Stimulated activated naive CD4-positive, alpha-beta T cell treated with Interleukin-2 at 50 U/mL for 16 hours (primary cell): ENCODE data around the gene KRTAP21-2.
"Not testable (repeated sequence)": the region's sequence is repeated elsewhere in the genome, so short reads cannot be mapped to it uniquely, and the experiment has no call there.

Experiments used
- DNase-seq: peaks from one replicate; lab custom pipeline; 2025; lab: John Stamatoyannopoulos, UW

The KRTAP21-2 gene

DNA sequence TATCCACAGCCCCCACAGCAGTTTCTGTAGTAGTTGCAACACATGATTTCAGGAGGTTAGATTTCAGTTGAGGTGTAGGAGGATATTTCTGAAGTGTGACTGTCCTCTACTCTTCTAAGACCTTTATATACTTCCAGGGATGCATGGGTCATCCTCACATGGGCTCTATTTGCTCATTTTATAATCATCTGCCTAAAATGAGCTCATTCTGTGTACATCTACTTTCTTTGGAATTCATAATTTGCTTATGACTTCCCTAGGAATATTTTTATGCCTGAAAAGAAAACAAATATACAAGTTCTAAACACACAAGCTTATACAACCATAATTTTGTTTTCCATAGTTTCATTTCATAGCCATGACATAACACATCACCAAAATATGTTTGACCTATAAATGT, at the start of gene KRTAP21-2:
KRTAP21-2 (minus strand) TSS at position 101 of the 400 bp plus-strand sequence; CDS start at position 44, 57 bp downstream.
- no peak for DNase-seq

DNA sequence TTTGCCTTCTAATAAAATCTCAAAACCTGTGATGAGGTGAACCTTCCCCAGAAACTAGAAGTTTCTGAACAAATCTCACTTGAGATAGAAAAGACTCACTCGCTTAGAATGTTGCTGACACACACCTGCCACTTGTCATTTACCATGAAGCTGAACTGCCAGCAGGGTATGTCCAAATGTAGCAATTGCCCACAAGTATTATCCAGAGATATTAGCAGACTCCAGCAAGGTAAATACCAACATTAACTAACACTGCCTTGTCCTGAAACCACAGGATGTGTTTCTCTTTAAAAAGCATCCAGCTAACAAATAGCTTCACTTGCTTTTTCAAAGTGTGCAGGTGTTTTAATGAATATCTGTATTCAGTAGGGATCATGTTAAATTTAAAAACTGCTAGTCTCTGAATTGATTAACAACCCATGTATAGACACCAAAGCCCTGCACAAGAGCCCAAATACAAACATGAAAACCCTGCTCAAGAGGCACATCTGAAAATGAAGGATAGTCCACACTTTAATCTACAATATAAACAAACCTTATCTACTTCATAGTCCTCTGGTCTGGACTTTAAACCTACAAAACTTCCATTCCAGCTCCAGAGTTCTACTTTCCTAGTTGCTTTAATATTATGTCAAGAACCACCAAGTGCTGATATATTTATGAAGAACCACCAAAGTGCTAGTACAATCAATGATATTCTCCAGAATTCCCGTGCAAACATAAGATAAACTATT, 46.7 kb upstream of the KRTAP21-2 start:
- no peak for DNase-seq

DNA sequence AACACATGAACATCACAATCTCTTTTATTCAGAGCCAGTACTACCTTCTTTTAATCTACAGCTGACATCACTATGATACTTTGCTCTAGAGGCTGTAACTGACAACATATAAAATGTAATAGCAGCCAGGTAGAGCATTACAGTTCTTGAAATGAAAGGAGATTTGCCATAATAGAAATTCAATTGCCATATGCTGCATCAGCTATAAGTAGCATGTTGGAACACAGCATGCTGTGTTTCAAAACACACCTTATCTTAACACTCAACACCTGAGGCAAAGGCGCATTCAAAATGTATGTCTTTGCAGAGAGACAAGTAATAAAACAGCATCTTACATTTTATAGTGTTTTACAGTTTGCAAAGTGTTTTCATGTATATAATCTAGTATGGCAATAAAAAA, 32.2 kb upstream of the KRTAP21-2 start:
- no peak for DNase-seq

DNA sequence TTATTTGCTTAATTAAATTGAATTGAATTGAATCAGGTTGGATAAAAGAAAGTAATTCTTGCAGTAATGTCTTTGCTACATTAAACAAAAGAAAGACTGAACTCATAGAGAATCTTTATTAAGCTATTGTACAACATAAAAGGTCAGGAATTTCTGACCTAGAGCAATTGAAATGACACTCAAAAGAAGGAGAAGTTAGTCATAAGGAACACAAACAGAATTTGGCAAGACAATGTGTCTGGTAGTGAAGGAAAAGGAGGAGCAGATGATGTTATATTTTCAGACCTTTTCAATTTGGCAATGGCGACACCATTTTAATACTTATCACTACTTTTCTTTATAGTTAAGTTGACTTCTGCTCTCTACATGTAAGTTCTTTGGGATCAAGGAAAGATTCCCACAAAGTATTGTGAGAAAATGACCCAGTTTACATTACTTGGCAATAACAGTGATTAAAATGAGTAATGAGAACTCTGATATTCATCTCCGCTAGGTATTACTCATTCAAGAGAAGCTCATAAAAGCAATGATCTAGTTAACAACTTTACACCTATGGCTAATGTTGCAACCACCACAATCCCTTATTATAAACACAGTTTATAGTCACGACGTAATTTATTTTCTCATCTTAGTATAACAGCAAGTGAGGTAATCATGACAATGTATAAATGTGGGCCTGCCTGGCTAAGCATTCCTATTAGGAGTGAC, 22.8 kb upstream of the KRTAP21-2 start:
- no peak for DNase-seq

DNA sequence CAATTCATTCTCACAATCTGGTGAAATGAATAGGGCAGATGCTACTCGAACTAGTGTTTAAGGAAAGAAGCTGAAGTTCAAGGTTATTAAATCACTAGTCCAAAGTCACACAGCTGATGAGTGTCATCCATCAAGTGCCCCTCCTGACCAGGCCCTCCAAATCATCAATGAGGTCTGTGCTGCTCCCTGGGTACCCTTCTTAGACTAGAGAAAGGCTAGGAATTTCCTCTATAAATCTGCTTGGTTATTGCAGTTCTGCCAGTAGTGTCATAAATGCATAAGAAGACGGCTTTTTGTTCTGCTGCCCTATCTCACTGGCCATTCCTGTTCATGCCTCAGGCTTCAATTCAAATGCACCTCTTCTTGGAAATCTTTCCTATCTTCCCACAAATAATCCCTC, 13.7 kb upstream of the KRTAP21-2 start:
- no peak for DNase-seq

DNA sequence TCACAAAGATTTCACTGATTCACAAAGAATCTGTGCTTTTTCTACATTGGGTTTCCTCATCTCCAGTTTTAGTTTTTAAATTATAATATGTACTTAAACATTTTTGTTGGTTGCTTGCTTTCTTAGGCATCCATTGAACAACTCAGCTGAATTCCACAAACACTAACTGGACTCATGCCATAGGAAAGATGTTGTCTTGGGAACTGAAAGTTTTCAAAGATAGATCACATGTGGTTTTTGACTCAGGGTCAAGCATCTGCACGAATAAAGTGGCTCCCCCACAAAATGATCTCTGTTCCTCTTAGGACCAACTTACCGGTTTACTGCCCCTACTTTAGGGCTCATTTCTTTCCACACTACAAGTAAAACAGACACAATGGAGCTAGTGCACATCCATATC, 11.2 kb upstream of the KRTAP21-2 start:
- DNase-seq = no peak

DNA sequence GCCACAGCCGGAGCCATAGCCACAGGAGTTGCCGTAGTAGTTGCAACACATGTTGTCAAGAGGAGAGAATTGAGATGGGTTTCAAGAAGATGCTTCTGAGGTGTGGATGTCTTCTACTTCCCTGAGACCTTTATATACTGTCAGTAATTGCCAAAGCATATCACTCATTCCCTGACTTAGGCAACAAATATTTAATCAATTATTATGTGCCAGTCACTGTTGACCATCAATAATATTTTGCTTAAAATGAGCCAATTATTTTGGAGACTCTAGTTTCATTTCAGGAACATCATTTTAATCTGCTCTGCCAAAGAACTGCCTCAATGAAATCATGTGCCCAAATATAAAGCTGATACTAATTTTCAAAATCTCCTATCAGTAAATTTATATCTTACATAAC, 8.3 kb upstream of the KRTAP21-2 start, which contains the start of gene KRTAP21-1:
KRTAP21-1 (minus strand) TSS at position 101 of the 400 bp plus-strand sequence; CDS start at position 51, 50 bp downstream.
- not testable (repeated sequence) for DNase-seq

DNA sequence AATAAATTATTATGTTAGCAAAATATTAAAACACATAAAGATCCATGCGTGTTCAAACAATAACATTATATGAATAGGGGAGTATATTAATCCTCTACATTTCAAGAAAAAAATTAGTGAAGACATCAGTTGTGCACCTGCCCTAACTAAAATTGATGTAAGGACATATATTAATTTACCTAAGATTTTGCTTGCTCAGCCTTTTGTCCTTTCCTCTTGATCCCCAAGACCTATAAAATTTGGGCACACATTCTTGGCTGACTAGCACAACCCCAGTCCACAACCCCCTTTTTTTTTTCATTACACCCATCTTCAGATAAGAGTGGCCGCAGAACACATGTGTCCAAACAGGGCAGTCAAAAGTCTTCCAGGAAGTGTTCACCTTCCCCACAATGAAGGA, 6.6 kb downstream of the KRTAP21-2 start:
- no peak for DNase-seq

DNA sequence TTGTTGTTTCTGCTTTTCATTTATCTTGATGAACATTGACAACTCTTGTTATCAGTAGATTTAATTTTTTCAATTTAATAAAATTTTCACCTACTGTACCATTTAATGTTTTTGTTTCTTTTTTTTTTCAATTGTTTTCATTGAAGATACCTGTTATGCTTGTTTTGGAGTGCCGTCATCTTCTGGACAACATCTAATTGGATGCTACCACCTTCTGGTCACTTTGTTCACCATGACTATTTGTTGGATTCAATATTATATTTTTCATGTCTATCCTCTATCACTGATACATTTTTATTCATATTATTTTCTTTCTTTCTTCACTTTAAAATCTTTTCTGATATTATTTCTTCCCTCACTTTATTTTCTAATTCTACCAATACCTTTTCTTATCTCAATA, 14.0 kb downstream of the KRTAP21-2 start:
- DNase-seq = no peak

DNA sequence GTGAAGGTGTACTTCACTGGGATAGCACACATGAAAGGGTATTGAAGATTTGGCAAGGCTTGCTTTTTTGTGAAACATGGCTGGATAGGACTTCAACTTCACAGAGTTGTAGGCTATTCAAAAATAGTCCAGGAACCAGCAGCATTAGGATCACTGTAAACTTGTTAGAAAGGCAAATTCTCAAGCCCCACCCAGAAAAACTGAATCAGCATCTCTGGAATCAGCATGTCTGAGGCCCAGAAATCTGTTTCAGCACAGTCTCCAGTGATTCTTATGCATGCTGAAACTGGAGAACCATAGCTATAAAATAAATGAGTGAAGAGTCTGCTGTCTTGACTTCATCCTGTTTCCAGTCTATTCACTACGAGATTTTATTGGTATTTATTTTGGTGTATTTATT, 20.3 kb downstream of the KRTAP21-2 start:
- no peak for DNase-seq

DNA sequence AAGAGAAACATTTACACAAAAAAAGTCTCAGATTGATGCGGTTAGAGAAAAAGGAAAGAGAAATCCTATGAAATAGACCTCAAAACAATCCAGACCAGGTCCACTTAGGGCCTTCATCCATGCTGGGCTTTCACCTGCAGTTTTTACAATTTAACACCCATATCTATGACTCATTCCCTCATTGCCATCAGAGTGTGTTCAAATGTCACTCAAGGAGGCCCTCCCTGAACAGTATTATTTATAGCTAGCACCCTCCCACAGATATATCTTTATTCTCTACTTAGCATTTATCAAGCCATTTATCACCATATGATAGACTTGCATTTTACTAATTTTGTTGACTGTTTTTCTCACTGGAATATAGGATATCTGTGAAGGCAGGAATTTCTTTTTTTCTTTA, 27.7 kb downstream of the KRTAP21-2 start:
- DNase-seq = no peak

DNA sequence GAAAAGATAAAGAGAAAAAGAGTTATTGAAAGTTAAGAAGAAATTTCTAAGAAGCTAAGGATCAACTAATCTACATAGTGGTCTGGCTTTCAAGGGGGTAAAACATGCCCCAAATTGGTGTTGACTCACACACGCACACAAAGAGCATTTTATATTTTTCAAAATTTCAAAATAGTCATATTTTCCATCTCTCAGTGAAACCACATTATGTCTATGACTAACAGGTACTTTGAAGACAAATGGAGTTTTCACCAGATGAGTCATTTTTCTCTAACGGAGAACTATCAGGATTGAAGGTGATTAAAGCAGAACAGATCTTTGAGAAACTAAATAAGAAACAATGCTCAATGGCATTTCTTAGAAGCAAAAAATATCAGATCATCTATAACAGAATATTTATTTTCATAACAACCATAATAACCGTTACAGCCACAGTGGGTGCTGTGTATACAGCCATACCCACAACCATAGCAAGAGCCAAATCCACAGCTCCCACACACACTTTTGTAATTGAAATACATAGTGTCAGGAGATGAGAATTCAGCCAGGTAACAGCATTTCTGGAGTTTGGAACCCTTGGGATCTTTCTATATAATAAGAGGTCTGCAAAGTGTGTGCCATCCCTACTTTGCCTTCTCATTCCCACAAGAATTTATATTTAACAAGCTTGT, 28.7 kb downstream of the KRTAP21-2 start, which contains the start of gene KRTAP21-3:
KRTAP21-3 (minus strand) TSS at position 539 of the 671 bp plus-strand sequence; CDS start at position 521, 18 bp downstream.
- DNase-seq = no peak

DNA sequence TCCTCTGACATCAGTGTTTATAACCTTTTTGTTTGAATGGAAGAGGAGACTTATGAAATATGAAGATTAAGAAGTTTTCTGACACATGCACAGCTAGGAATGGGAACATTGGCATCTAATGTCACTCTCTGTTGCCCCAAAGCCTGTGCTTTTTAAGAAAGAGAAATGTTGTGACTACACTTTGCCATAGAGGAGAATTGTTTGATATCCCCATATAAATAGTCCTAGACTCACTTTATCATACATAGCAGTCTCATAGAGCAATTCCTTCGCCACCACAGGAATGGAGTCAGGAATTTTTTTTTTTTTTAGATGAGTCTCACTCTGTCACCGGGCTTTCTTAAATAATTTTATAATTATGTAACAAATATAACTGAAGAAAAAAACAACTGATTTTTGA, 30.0 kb downstream of the KRTAP21-2 start:
- DNase-seq = no peak

DNA sequence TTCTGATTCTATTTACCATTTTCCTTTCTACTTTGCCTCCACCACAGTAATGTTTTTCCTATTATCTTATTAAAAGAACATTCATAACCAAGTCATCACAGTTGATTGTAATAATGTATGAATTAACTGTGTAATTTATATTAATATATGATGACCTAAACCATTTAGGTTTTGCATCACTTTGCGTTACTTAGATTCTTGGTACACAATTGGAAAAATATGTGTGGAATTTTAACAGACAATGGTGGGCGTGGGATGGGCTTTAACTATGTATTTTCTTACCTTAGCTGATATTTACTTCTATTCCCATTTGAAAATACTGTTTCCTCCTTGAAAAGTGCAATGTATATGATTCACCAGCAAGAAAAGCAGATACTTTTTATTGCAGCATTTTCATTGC, 32.1 kb downstream of the KRTAP21-2 start:
- no peak for DNase-seq

DNA sequence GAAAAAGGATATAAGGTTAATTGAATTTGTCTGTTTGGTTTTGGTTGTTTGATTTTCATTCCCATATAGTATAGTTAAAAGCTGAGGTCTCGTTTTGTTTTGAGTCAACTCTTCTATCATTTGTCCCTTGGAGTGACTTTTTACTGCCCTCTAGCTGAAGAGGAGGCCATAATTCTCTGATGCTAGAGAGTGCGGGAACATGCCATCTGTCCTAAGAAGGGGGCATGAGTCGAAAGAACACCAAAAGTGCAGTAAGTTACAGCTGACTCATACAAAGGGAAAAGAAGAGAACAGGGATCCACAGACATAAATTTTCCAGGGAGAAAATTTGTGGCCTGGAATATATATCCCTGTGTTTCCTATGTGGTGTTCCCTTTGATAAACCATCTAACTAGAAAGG, 32.6 kb downstream of the KRTAP21-2 start:
- DNase-seq = no peak

DNA sequence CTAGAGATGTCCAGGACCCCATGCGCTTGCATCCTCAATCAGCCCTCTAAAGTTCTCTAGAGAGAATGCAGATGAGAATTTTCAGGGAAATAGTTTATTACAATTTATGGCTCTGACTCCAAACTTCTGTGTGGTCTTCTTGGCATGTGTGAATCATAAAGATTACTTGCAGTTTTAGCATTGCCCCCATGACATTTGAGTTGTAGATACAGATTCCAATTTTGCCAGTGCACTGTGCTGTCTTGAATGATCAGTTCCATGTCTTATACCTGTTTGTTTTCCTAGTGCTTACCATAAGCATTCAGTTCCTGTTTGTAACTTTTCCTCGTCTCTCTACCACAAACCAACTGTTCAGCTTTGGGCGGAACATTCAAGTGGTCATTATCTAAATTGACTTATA, 33.3 kb downstream of the KRTAP21-2 start:
- no peak for DNase-seq

DNA sequence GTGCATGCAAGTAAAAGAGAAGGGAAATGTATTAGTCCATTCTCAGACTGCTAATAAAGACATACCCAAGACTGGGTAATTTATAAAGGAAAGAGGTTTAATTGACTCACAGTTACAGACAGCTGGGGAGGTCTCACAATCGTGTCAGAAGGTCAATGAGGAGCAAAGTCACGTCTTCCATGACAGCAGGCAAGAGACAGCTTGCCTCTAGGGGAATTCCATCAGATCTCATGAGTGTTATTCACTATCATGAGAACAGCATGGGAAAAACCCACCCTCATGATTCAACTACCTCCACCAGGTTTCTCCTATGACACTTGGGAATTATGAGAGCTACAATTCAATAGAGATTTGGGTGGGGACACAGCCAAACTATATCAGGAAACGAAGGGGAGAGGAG, 36.6 kb downstream of the KRTAP21-2 start:
- DNase-seq = no peak

DNA sequence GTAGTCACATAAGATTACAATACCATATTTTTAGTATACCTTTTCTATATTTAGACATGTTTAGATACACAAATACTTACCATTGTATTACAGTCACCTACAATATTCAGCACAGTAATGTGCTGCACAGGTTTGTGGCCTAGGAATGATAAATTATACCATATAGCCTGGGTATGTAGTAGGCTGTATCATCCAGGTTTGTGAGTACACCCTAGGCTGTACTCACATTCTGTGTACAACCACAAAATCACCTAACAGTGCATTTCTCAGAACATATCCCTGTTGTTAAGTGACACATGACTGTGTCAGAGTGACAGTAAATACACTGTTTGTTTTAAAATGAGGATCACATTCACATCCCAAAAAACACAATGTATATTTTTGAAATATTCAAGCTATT, 39.6 kb downstream of the KRTAP21-2 start:
- DNase-seq = no peak
